ENCODE results near the gene ZNF614. TPM values are rescaled to one million over a fixed set of nuclear protein-coding genes. Genes with fewer than 3 reads are reported as not detected.
"Not testable (repeated sequence)": the region's sequence is repeated elsewhere in the genome, so short reads cannot be mapped to it uniquely, and the experiment has no call there.

ZNF614 gene
- total RNA-seq = 8.7 TPM

- peak; percentile 89 for DNase-seq (ENCODE audit: low spot score)
These were observed at the start of gene ZNF614 for GRCh38 chr19:52028027-52028779. Gene ZNF614 (minus strand): TSS chr19:52028379. CDS start chr19:52025745, 2,634 bp downstream.

GRCh38 chr19:52070496-52070895, 42.3 kb upstream of the ZNF614 start:
- no peak for DNase-seq (ENCODE audit: low spot score)

- no peak for DNase-seq (ENCODE audit: low spot score)
These were observed 41.5 kb upstream of the ZNF614 start for GRCh38 chr19:52069653-52070052.

GRCh38 chr19:52066258-52066863, 38.2 kb upstream of the ZNF614 start:
- DNase-seq (ENCODE audit: low spot score) = no peak

GRCh38 chr19:52065399-52065798, 37.2 kb upstream of the ZNF614 start:
- DNase-seq (ENCODE audit: low spot score) = no peak

GRCh38 chr19:52056480-52056879, 28.3 kb upstream of the ZNF614 start:
- DNase-seq (ENCODE audit: low spot score) = not testable (repeated sequence)

GRCh38 chr19:52051736-52052135, 23.6 kb upstream of the ZNF614 start:
- DNase-seq (ENCODE audit: low spot score) = not testable (repeated sequence)

GRCh38 chr19:52048555-52049501, 20.6 kb upstream of the ZNF614 start, which contains the start of gene ZNF432:
Gene ZNF432 (minus strand): TSS chr19:52048838. CDS start chr19:52046868, 1,970 bp downstream.
- peak; percentile 94 for DNase-seq (ENCODE audit: low spot score)

GRCh38 chr19:52039169-52039568, 11.0 kb upstream of the ZNF614 start:
- no peak for DNase-seq (ENCODE audit: low spot score)

GRCh38 chr19:52034051-52034728, 6.0 kb upstream of the ZNF614 start:
- DNase-seq (ENCODE audit: low spot score) = no peak

- no peak for DNase-seq (ENCODE audit: low spot score)
These were observed 573 bp upstream of the ZNF614 start for GRCh38 chr19:52028780-52029123.

GRCh38 chr19:52026255-52026990, 1.8 kb downstream of the ZNF614 start:
- DNase-seq (ENCODE audit: low spot score) = not testable (repeated sequence)

- DNase-seq (ENCODE audit: low spot score) = not testable (repeated sequence)
These were observed 3.7 kb downstream of the ZNF614 start for GRCh38 chr19:52024478-52024877.

- no peak for DNase-seq (ENCODE audit: low spot score)
These were observed 6.0 kb downstream of the ZNF614 start for GRCh38 chr19:52022193-52022592.

- DNase-seq (ENCODE audit: low spot score) = no peak
These were observed 7.7 kb downstream of the ZNF614 start for GRCh38 chr19:52020506-52020905.

- DNase-seq (ENCODE audit: low spot score) = no peak
These were observed 17.5 kb downstream of the ZNF614 start for GRCh38 chr19:52010674-52011073.

- peak; percentile 90 for DNase-seq (ENCODE audit: low spot score)
These were observed 20.2 kb downstream of the ZNF614 start, which contains the start of gene ZNF615 for GRCh38 chr19:52007806-52008557. Gene ZNF615 (minus strand): TSS chr19:52008211. CDS start chr19:52003711, 4,500 bp downstream.

GRCh38 chr19:52007451-52007805, 20.8 kb downstream of the ZNF614 start:
- no peak for DNase-seq (ENCODE audit: low spot score)

- no peak for DNase-seq (ENCODE audit: low spot score)
These were observed 34.0 kb downstream of the ZNF614 start for GRCh38 chr19:51994048-51994644.

- no peak for DNase-seq (ENCODE audit: low spot score)
These were observed 34.8 kb downstream of the ZNF614 start for GRCh38 chr19:51993422-51993821.

All from mucosa of gallbladder (tissue), 1 donor.